Calu3 (cell line): ENCODE measurements around the gene RPSA. TPM values are rescaled to one million over a fixed set of nuclear protein-coding genes. Genes with fewer than 3 reads are reported as not detected.

Experiments
- BruUV-seq: library from RNA; stranded (reverse); fragments of 400-500 nt; replicated peaks from 2 replicates; lab custom pipeline; 2021; lab: Mats Ljungman, UMichigan
- CTCF ChIA-PET: fragments of 300-600 bp; sonication (Branson Sonifier 250); formaldehyde crosslinking; loops from one replicate; lab custom pipeline; 2022; ENCODE audit warnings: antibody characterized with exemption; lab: Charles Lee
- DNase-seq: peaks from one replicate; pipeline ENCODE4 v3.0.0; 2022
- H3K27ac Mint-ChIP-seq: one replicate; pipeline ENCODE4 v1.8.0; 2022; ENCODE audit warnings: mixed read lengths; ENCODE audit not compliant: unreplicated experiment
- H3K27me3 Mint-ChIP-seq: one replicate; pipeline ENCODE4 v1.8.0; 2022; ENCODE audit warnings: mixed read lengths; ENCODE audit not compliant: unreplicated experiment
- H3K36me3 Mint-ChIP-seq: one replicate; pipeline ENCODE4 v1.8.0; 2022; ENCODE audit warnings: mild to moderate bottlenecking, moderate library complexity, mixed read lengths; ENCODE audit not compliant: insufficient read depth, unreplicated experiment
- H3K4me1 Mint-ChIP-seq: one replicate; pipeline ENCODE4 v1.8.0; 2022; ENCODE audit warnings: mild to moderate bottlenecking, low read depth, mixed read lengths; ENCODE audit not compliant: unreplicated experiment
- H3K4me3 Mint-ChIP-seq: one replicate; pipeline ENCODE4 v1.8.0; 2022; ENCODE audit warnings: mild to moderate bottlenecking, low read depth, moderate library complexity, mixed read lengths; ENCODE audit not compliant: unreplicated experiment
- H3K9me3 Mint-ChIP-seq: one replicate; pipeline ENCODE4 v1.8.0; 2022; ENCODE audit warnings: low read depth, mixed read lengths; ENCODE audit not compliant: unreplicated experiment
- CTCF ChIP-seq: fragments of 200-600 bp; IDR thresholded peaks from one replicate; pipeline ENCODE4 v1.8.0; 2022; ENCODE audit warnings: antibody characterized with exemption; ENCODE audit not compliant: unreplicated experiment
- intact Hi-C: fragments of 100-400 bp; cut with micrococcal nuclease; formaldehyde crosslinking; loops from one replicate; pipeline ENCODE4 v1.10.0; 2022; ENCODE audit not compliant: unreplicated experiment
- total RNA-seq: library from RNA; stranded (reverse); gene quantifications from 2 replicates; pipeline ENCODE4 v1.2.3, GENCODE V29; 2022

RPSA gene
- total RNA-seq, 1 experiment from 2014 or later, result 904 TPM

- Mint-ChIP-seq H3K27me3 (no peaks in the 10 kb centered on the region), H3K9me3 (no peaks in the 10 kb centered on the region), H3K4me1 (no peaks in the 10 kb centered on the region), H3K4me3 (no peak overlapping the region), H3K36me3 (no peaks in the 10 kb centered on the region), H3K27ac (no peak overlapping the region)
- TF ChIP-seq CTCF, result no peak
- no peak for DNase-seq
- intact Hi-C loops, result no loop called here
- CTCF ChIA-PET, result no interaction called here
- no TSS peak for BruUV-seq
Measured at GRCh38 chr3:39427506-39427905, 21.0 kb downstream of the RPSA start.

GRCh38 chr3:39428745-39429201, 22.3 kb downstream of the RPSA start:
- intact Hi-C loops, result no loop called here
- BruUV-seq, result no TSS peak
- CTCF ChIA-PET, result no interaction called here

GRCh38 chr3:39429466-39429865, 22.9 kb downstream of the RPSA start:
- BruUV-seq, result no TSS peak
- Mint-ChIP-seq H3K4me1 (peaks cover 12% of the 10 kb centered on the region), H3K27ac (no peak overlapping the region), H3K36me3 (no peaks in the 10 kb centered on the region), H3K9me3 (no peaks in the 10 kb centered on the region), H3K27me3 (no peaks in the 10 kb centered on the region), H3K4me3 (no peak overlapping the region)
- TF ChIP-seq CTCF, result no peak
- intact Hi-C loops, result no loop called here
- DNase-seq, result no peak
- CTCF ChIA-PET, result no interaction called here

More at GRCh38 chr3:39428745-39429201, 22.3 kb downstream of the RPSA start:
- TF ChIP-seq CTCF, result no peak
- Mint-ChIP-seq H3K9me3 (no peaks in the 10 kb centered on the region), H3K4me1 (peaks cover 5% of the 10 kb centered on the region), H3K4me3 (no peak overlapping the region), H3K27ac (no peak overlapping the region), H3K36me3 (no peaks in the 10 kb centered on the region), H3K27me3 (no peaks in the 10 kb centered on the region)
- DNase-seq, result no peak

GRCh38 chr3:39432342-39432741, 25.8 kb downstream of the RPSA start:
- H3K27me3 Mint-ChIP-seq, result no peaks in the 10 kb centered on the region
- no peaks in the 10 kb centered on the region for H3K36me3 Mint-ChIP-seq
- peak; percentile 34 for DNase-seq
- H3K4me3 Mint-ChIP-seq, result no peak overlapping the region
- H3K9me3 Mint-ChIP-seq, result no peaks in the 10 kb centered on the region
- CTCF ChIA-PET, result no interaction called here
- no peak overlapping the region for H3K27ac Mint-ChIP-seq
- peaks cover 16% of the 10 kb centered on the region for H3K4me1 Mint-ChIP-seq
- TF ChIP-seq CTCF, result no peak
- no TSS peak for BruUV-seq
- intact Hi-C loops, result no loop called here
